Measurements from ENCODE around the gene SNX2.

GRCh38 chr5:122778157-122778556 lies 3.3 kb downstream of the SNX2 start:
- no peak for TF ChIP-seq GLIS3 (CRISPR knock-in tag; IDR thresholded peaks at IDR 0.05)
- TF ChIP-seq ZFP3 (CRISPR knock-in tag; IDR thresholded peaks at IDR 0.05), result no peak
- no peak for TF ChIP-seq TCF4 (CRISPR knock-in tag; IDR thresholded peaks at IDR 0.05; ENCODE audit: borderline replicate concordance)
- TF ChIP-seq POU6F1 (CRISPR knock-in tag; IDR thresholded peaks at IDR 0.05; ENCODE audit: borderline replicate concordance, low read depth), result no peak
- TF ChIP-seq ZC3H10 (CRISPR knock-in tag; IDR thresholded peaks at IDR 0.05), result no peak
- TF ChIP-seq ESRRG (CRISPR knock-in tag; IDR thresholded peaks at IDR 0.05), result no peak
- TF ChIP-seq CREB5 (CRISPR knock-in tag; IDR thresholded peaks at IDR 0.05; ENCODE audit: low read depth), result no peak
- TF ChIP-seq CSRNP3 (CRISPR knock-in tag; IDR thresholded peaks at IDR 0.05), result no peak
- no peak for TF ChIP-seq ZNF8 (CRISPR knock-in tag; IDR thresholded peaks at IDR 0.05)
- no peak for TF ChIP-seq PATZ1 (CRISPR knock-in tag; IDR thresholded peaks at IDR 0.05; ENCODE audit: borderline replicate concordance)
